Activated effector memory CD4-positive, alpha-beta T cell treated with Interleukin-2 at 50 U/mL for 16 hours (primary cell): ENCODE results near the gene AKNA.
"Not testable (repeated sequence)": the region's sequence is repeated elsewhere in the genome, so short reads cannot be mapped to it uniquely, and the experiment has no call there.

ENCODE experiments used
- DNase-seq: peaks from one replicate; pipeline ENCODE4 v3.0.0-alpha.2; 2020

The AKNA gene

GRCh38 chr9:114334490-114334889 is 53.3 kb downstream of the AKNA start:
- DNase-seq = no peak

GRCh38 chr9:114333718-114334117 is 54.1 kb downstream of the AKNA start:
- DNase-seq = not testable (repeated sequence)

GRCh38 chr9:114332474-114333040 is 55.2 kb downstream of the AKNA start:
- not testable (repeated sequence) for DNase-seq

- not testable (repeated sequence) for DNase-seq
Observed at GRCh38 chr9:114331229-114332195, 56.3 kb downstream of the AKNA start.

GRCh38 chr9:114330636-114331035 is 57.1 kb downstream of the AKNA start:
- no peak for DNase-seq

GRCh38 chr9:114329625-114330022 is 58.2 kb downstream of the AKNA start, which contains the start of gene ORM2:
Gene ORM2 (plus strand): TSS chr9:114329869. CDS start chr9:114329905, 36 bp downstream.
- not testable (repeated sequence) for DNase-seq

GRCh38 chr9:114328937-114329624 is 58.7 kb downstream of the AKNA start:
- not testable (repeated sequence) for DNase-seq

GRCh38 chr9:114328357-114328820 is 59.4 kb downstream of the AKNA start:
- DNase-seq = not testable (repeated sequence)

GRCh38 chr9:114327749-114328148 is 60.0 kb downstream of the AKNA start:
- DNase-seq = no peak

GRCh38 chr9:114325684-114326254 is 62.0 kb downstream of the AKNA start:
- not testable (repeated sequence) for DNase-seq

- DNase-seq = not testable (repeated sequence)
Observed at GRCh38 chr9:114324965-114325364, 62.8 kb downstream of the AKNA start.

- DNase-seq = no peak
Observed at GRCh38 chr9:114324492-114324891, 63.3 kb downstream of the AKNA start.

- DNase-seq = not testable (repeated sequence)
Observed at GRCh38 chr9:114323849-114324248, 63.9 kb downstream of the AKNA start.

- DNase-seq = not testable (repeated sequence)
Observed at GRCh38 chr9:114322831-114323531, 64.8 kb downstream of the AKNA start, which contains the start of gene ORM1. Gene ORM1 (plus strand): TSS chr9:114323098. CDS start chr9:114323134, 36 bp downstream.

GRCh38 chr9:114322160-114322818 is 65.5 kb downstream of the AKNA start:
- not testable (repeated sequence) for DNase-seq

GRCh38 chr9:114321759-114322158 is 66.0 kb downstream of the AKNA start:
- DNase-seq = no peak

- not testable (repeated sequence) for DNase-seq
Observed at GRCh38 chr9:114320710-114321109, 67.1 kb downstream of the AKNA start.

- no peak for DNase-seq
Observed at GRCh38 chr9:114319147-114319546, 68.6 kb downstream of the AKNA start.

- no peak for DNase-seq
Observed at GRCh38 chr9:114318416-114318815, 69.4 kb downstream of the AKNA start.

GRCh38 chr9:114317665-114318357 is 70.0 kb downstream of the AKNA start:
- no peak for DNase-seq
